Measurements from ENCODE around the gene UBAC1. TPM values are rescaled to one million over a fixed set of nuclear protein-coding genes. Genes with fewer than 3 reads are reported as not detected.
A peak's percentile ranks its signal among the peaks of the same experiment; 100 is the strongest.

The UBAC1 gene
- total RNA-seq, 6 experiments from 2014 or later = 15.2 to 27.0 (median 16.5) TPM

DNA sequence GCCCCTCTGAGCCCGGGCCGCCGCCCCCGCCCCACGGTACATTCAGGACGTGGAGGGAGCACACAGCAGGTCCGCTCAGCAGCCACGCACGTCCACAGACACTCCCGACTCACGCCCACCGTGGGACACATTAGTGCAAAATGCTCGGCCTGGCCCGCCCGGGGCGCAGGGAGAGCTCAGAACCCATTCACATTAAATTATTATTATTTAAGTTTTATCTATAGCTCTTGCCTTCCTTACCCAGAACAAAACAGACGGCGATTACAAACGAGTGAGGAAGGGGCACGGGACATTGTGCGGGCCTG, 47.5 kb upstream of the UBAC1 start:
- TF ChIP-seq, protein P1, sequence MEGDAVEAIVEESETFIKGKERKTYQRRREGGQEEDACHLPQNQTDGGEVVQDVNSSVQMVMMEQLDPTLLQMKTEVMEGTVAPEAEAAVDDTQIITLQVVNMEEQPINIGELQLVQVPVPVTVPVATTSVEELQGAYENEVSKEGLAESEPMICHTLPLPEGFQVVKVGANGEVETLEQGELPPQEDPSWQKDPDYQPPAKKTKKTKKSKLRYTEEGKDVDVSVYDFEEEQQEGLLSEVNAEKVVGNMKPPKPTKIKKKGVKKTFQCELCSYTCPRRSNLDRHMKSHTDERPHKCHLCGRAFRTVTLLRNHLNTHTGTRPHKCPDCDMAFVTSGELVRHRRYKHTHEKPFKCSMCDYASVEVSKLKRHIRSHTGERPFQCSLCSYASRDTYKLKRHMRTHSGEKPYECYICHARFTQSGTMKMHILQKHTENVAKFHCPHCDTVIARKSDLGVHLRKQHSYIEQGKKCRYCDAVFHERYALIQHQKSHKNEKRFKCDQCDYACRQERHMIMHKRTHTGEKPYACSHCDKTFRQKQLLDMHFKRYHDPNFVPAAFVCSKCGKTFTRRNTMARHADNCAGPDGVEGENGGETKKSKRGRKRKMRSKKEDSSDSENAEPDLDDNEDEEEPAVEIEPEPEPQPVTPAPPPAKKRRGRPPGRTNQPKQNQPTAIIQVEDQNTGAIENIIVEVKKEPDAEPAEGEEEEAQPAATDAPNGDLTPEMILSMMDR (IDR thresholded peaks at IDR 0.05) = no peak
- TF ChIP-seq POLR2A (IDR thresholded peaks at IDR 0.05) = no peak
- ATAC-seq = no peak
- Histone ChIP-seq H3K27ac (peak overlapping the region; percentile 52 to 73 (median 60)), H3K9me3 (no peaks in the 10 kb centered on the region), H3K4me3 (no peak overlapping the region), H3K4me1 (peaks cover 0 to 45% (median 18%) of the 10 kb centered on the region in 4 donors), H3K36me3 (no peaks in the 10 kb centered on the region), H3K27me3 (no peaks in the 10 kb centered on the region)
- DNase-seq = no peak
- WGBS (ENCODE audit: insufficient coverage, low coverage, low lambda C conversion rate, missing lambda C conversion rate) = 84% methylated on average over 5 of the region's 21 CpGs
- intact Hi-C loops (cut with DNase I) = no loop called here

DNA sequence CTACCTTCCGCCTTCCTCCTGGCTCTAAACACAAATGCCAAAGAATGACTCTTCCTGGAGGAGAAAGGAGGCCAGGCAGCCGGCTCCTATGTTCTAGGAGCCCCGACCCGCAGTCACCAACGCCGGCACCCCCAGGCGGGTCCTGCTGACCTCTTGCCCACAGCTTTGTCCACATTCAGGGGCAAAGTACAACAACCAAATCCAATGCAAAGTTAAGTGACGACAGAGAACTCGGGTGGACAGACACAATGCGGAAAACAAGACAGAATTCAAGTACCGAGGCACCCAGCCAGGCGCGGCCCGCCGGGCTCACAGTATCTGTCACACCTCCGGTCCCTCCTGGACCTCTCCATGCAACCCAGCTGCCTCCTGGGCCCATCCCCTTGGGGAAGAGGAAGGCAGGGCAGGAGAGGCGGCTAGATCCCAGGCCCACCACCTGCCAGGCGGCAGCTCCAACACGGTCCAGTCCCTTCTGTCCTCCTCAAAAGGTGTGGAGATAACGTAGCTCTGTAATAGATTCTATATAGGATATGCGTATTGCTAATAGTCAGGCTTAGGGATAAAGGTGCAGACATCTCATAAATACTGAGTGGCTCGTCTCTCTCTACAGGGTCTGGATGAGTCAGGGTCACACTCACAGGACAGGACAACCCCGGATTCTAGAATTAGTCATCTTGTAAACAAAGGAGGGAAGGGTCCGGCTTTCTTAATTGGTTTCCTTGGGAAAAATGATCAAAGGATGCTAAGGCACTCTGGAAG, 46.9 kb upstream of the UBAC1 start:
- no peak for TF ChIP-seq POLR2A (IDR thresholded peaks at IDR 0.05)
- TF ChIP-seq, protein P1 (IDR thresholded peaks at IDR 0.05) = no peak
- intact Hi-C loops (cut with DNase I) = no loop called here

DNA sequence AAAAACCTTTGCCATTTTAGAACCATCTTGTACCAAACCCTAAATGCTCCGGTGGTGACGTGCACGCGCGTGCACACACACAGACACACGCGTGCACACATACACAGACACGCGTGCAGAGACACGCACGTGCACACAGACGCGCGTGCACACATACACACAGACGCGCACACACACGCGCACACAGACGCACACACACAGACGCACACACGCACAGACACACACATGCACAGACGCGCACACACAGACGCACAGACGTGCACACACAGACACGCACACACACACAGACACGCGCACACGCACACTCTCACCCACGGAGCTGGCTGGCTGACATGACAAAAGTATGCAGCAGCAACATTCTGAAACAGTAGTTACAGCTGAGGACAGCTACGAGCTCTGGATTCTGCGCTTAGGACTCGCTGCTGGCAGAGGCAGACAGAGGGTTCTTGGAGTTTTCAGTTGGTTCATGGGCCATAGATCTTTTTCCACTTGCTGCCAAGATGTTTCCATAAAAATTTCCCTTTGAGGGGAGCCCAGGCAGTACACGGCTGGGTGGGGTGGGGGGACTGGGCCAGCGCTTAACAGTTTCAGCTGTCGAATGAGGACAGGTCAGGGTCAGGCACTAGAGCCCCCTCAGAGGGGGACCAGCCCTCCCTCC, 46.2 kb upstream of the UBAC1 start:
- no peak for TF ChIP-seq POLR2A (IDR thresholded peaks at IDR 0.05)
- TF ChIP-seq, protein P1 (IDR thresholded peaks at IDR 0.05) = no peak
- WGBS (ENCODE audit: insufficient coverage, low coverage, low lambda C conversion rate, missing lambda C conversion rate) = 88% methylated on average over 26 of the region's 36 CpGs
- intact Hi-C loops (cut with DNase I) = no loop called here
- Histone ChIP-seq H3K27ac (peak overlapping the region; percentile 52 to 73 (median 60)), H3K4me3 (no peak overlapping the region), H3K9me3 (no peaks in the 10 kb centered on the region), H3K27me3 (no peaks in the 10 kb centered on the region), H3K36me3 (no peaks in the 10 kb centered on the region), H3K4me1 (peaks cover 0 to 37% (median 16%) of the 10 kb centered on the region in 4 donors)
- DNase-seq (no peak), ATAC-seq (no peak)

More for the DNA sequence above, 46.9 kb upstream of the UBAC1 start:
- Histone ChIP-seq H3K27ac (peak overlapping the region; percentile 52 to 73 (median 60)), H3K27me3 (no peaks in the 10 kb centered on the region), H3K4me1 (peaks cover 0 to 44% (median 18%) of the 10 kb centered on the region in 4 donors), H3K4me3 (no peak overlapping the region), H3K9me3 (no peaks in the 10 kb centered on the region), H3K36me3 (no peaks in the 10 kb centered on the region)
- ATAC-seq = peak; percentile 37 to 59 (median 40)
- 52% methylated on average over 11 of the region's 24 CpGs for WGBS (ENCODE audit: insufficient coverage, low coverage, low lambda C conversion rate, missing lambda C conversion rate)
- peak in 1 of 3 donors; percentile 54 for DNase-seq

DNA sequence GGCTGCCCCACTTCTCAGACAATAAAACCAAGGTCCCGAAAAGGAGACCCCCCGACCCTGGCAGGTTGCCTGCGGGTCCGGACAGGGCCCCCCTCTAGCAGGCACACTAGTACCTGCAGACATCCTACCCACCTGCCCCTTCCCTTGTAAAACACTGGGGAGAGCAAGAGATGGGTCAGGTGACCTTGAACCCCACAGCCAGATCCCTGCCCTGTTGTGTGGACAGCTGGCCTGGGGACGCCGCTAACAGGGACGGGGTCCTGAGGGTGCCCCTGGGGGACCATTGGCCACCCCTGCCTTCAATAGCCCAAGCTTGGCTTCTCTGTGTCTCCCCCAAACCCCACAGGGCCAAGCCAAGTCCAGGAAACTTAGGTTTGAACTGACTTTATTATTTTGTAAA, 45.0 kb upstream of the UBAC1 start:
- Histone ChIP-seq H3K4me1 (peaks cover 0 to 24% (median 12%) of the 10 kb centered on the region in 4 donors), H3K27ac (no peak overlapping the region), H3K9me3 (no peaks in the 10 kb centered on the region), H3K27me3 (no peaks in the 10 kb centered on the region), H3K36me3 (no peaks in the 10 kb centered on the region), H3K4me3 (no peak overlapping the region)
- TF ChIP-seq, protein P1 (IDR thresholded peaks at IDR 0.05) = no peak
- no peak for TF ChIP-seq POLR2A (IDR thresholded peaks at IDR 0.05)
- WGBS (ENCODE audit: insufficient coverage, low coverage, low lambda C conversion rate, missing lambda C conversion rate) = 80% methylated on average over 2 of the region's 7 CpGs
- intact Hi-C loops (cut with DNase I) = no loop called here
- ATAC-seq (no peak), DNase-seq (no peak)
